Activated CD4-positive, CD25-positive, alpha-beta regulatory T cell treated with anti-CD3 and anti-CD28 coated beads, Interleukin-2, amount 50 U/mL, for 16 hours (primary cell): Measurements from ENCODE around the gene COLEC12.

Experiments
- DNase-seq: peaks from one replicate; pipeline ENCODE4 v3.0.0-alpha.2; 2020; ENCODE audit warnings: low read depth, low spot score

The COLEC12 gene

GRCh38 chr18:389658-390357, 110.7 kb downstream of the COLEC12 start:
- no peak for DNase-seq

- DNase-seq: no peak
Observed at GRCh38 chr18:388200-388599, 112.3 kb downstream of the COLEC12 start.

GRCh38 chr18:386994-387393, 113.5 kb downstream of the COLEC12 start:
- DNase-seq: no peak

GRCh38 chr18:384897-385296, 115.6 kb downstream of the COLEC12 start:
- DNase-seq: no peak

GRCh38 chr18:383135-383534, 117.4 kb downstream of the COLEC12 start:
- DNase-seq: no peak

- DNase-seq: no peak
Observed at GRCh38 chr18:382423-382984, 118.0 kb downstream of the COLEC12 start.

- no peak for DNase-seq
Observed at GRCh38 chr18:379681-380330, 120.7 kb downstream of the COLEC12 start.

- DNase-seq: no peak
Observed at GRCh38 chr18:378079-378478, 122.4 kb downstream of the COLEC12 start.

GRCh38 chr18:377088-377487, 123.4 kb downstream of the COLEC12 start:
- no peak for DNase-seq

- DNase-seq: no peak
Observed at GRCh38 chr18:376311-376710, 124.2 kb downstream of the COLEC12 start.

- DNase-seq: no peak
Observed at GRCh38 chr18:374721-375168, 125.8 kb downstream of the COLEC12 start.

GRCh38 chr18:373780-374179, 126.7 kb downstream of the COLEC12 start:
- no peak for DNase-seq

GRCh38 chr18:371609-371982, 128.9 kb downstream of the COLEC12 start:
- DNase-seq: no peak

- no peak for DNase-seq
Observed at GRCh38 chr18:370751-371608, 129.5 kb downstream of the COLEC12 start.

- no peak for DNase-seq
Observed at GRCh38 chr18:369224-370015, 131.1 kb downstream of the COLEC12 start.

GRCh38 chr18:366466-367061, 133.9 kb downstream of the COLEC12 start:
- DNase-seq: no peak

- DNase-seq: no peak
Observed at GRCh38 chr18:365651-366050, 134.8 kb downstream of the COLEC12 start.

GRCh38 chr18:364256-364826, 136.2 kb downstream of the COLEC12 start:
- no peak for DNase-seq

GRCh38 chr18:363301-364085, 137.0 kb downstream of the COLEC12 start:
- no peak for DNase-seq
